Measurements from ENCODE around the gene CPHXL. TPM values are rescaled to one million over a fixed set of nuclear protein-coding genes. Genes with fewer than 3 reads are reported as not detected.

The CPHXL gene
- total RNA-seq, 1 experiment from 2014 or later = not detected

- peak; percentile 61 for DNase-seq
- no peaks in the 10 kb centered on the region for H4K20me1 ChIP-seq (ENCODE audit: insufficient read depth, low read depth, low read length)
- no peak overlapping the region for H3K4me2 ChIP-seq (ENCODE audit: low read depth, low read length, poor library complexity, severe bottlenecking)
Measured at GRCh38 chr16:75695708-75696107, 30.6 kb downstream of the CPHXL start.

GRCh38 chr16:75687361-75687760 is 38.9 kb downstream of the CPHXL start:
- H3K9me3 ChIP-seq (ENCODE audit: low read length) = no peaks in the 10 kb centered on the region
- no peak overlapping the region for H3K4me3 ChIP-seq (ENCODE audit: low read length)
- H3K27ac ChIP-seq (ENCODE audit: low read length) = no peak overlapping the region
- H2AFZ ChIP-seq (ENCODE audit: low read length) = no peak overlapping the region
- no peak for DNase-seq
- H3K9me2 ChIP-seq (replicated peaks; ENCODE audit: insufficient read depth, low read length) = no peaks in the 10 kb centered on the region
- no peaks in the 10 kb centered on the region for H3K4me1 ChIP-seq (ENCODE audit: low read length)
- no peak overlapping the region for H3K4me2 ChIP-seq (ENCODE audit: low read depth, low read length, poor library complexity, severe bottlenecking)
- H3K9ac ChIP-seq (ENCODE audit: low read length) = no peak overlapping the region
- no peaks in the 10 kb centered on the region for H3K79me2 ChIP-seq (ENCODE audit: low read length)
- no peaks in the 10 kb centered on the region for H3K36me3 ChIP-seq (ENCODE audit: insufficient read depth, low read length)
- no peaks in the 10 kb centered on the region for H3K27me3 ChIP-seq (ENCODE audit: low read length)
- H4K20me1 ChIP-seq (ENCODE audit: insufficient read depth, low read depth, low read length) = no peaks in the 10 kb centered on the region

More at GRCh38 chr16:75695708-75696107, 30.6 kb downstream of the CPHXL start:
- Histone ChIP-seq H3K27ac (ENCODE audit: low read length) (no peak overlapping the region), H2AFZ (ENCODE audit: low read length) (no peak overlapping the region), H3K9ac (ENCODE audit: low read length) (no peak overlapping the region), H3K4me1 (ENCODE audit: low read length) (no peaks in the 10 kb centered on the region), H3K79me2 (ENCODE audit: low read length) (no peaks in the 10 kb centered on the region), H3K9me3 (ENCODE audit: low read length) (no peaks in the 10 kb centered on the region), H3K9me2 (replicated peaks; ENCODE audit: insufficient read depth, low read length) (no peaks in the 10 kb centered on the region), H3K27me3 (ENCODE audit: low read length) (no peaks in the 10 kb centered on the region), H3K36me3 (ENCODE audit: insufficient read depth, low read length) (no peaks in the 10 kb centered on the region), H3K4me3 (ENCODE audit: low read length) (no peak overlapping the region)

- Histone ChIP-seq H3K27ac (ENCODE audit: low read length) (no peak overlapping the region), H2AFZ (ENCODE audit: low read length) (no peak overlapping the region), H3K9me3 (ENCODE audit: low read length) (no peaks in the 10 kb centered on the region), H3K4me2 (ENCODE audit: low read depth, low read length, poor library complexity, severe bottlenecking) (no peak overlapping the region), H3K79me2 (ENCODE audit: low read length) (no peaks in the 10 kb centered on the region), H3K4me3 (ENCODE audit: low read length) (no peak overlapping the region), H4K20me1 (ENCODE audit: insufficient read depth, low read depth, low read length) (no peaks in the 10 kb centered on the region), H3K4me1 (ENCODE audit: low read length) (no peaks in the 10 kb centered on the region), H3K36me3 (ENCODE audit: insufficient read depth, low read length) (no peaks in the 10 kb centered on the region), H3K9me2 (replicated peaks; ENCODE audit: insufficient read depth, low read length) (no peaks in the 10 kb centered on the region), H3K9ac (ENCODE audit: low read length) (no peak overlapping the region), H3K27me3 (ENCODE audit: low read length) (no peaks in the 10 kb centered on the region)
- no peak for DNase-seq
Measured at GRCh38 chr16:75682308-75682707, 44.0 kb downstream of the CPHXL start.

GRCh38 chr16:75679366-75679765 is 46.9 kb downstream of the CPHXL start:
- no peak overlapping the region for H3K4me3 ChIP-seq (ENCODE audit: low read length)
- no peaks in the 10 kb centered on the region for H3K9me3 ChIP-seq (ENCODE audit: low read length)
- no peaks in the 10 kb centered on the region for H3K4me1 ChIP-seq (ENCODE audit: low read length)
- no peak overlapping the region for H2AFZ ChIP-seq (ENCODE audit: low read length)
- H3K36me3 ChIP-seq (ENCODE audit: insufficient read depth, low read length) = no peaks in the 10 kb centered on the region
- no peak overlapping the region for H3K9ac ChIP-seq (ENCODE audit: low read length)
- no peak overlapping the region for H3K4me2 ChIP-seq (ENCODE audit: low read depth, low read length, poor library complexity, severe bottlenecking)
- no peaks in the 10 kb centered on the region for H3K79me2 ChIP-seq (ENCODE audit: low read length)
- DNase-seq = no peak
- no peak overlapping the region for H3K27ac ChIP-seq (ENCODE audit: low read length)
- H3K9me2 ChIP-seq (replicated peaks; ENCODE audit: insufficient read depth, low read length) = no peaks in the 10 kb centered on the region
- H3K27me3 ChIP-seq (ENCODE audit: low read length) = no peaks in the 10 kb centered on the region
- no peaks in the 10 kb centered on the region for H4K20me1 ChIP-seq (ENCODE audit: insufficient read depth, low read depth, low read length)

GRCh38 chr16:75676909-75677308 is 49.4 kb downstream of the CPHXL start, which contains the start of gene CPHXL2:
Gene CPHXL2, minus strand, starts transcription at chr16:75677009. Its CDS starts 10 bp downstream, at chr16:75676999.
- no peak within 1 kb of the TSS for H3K9ac ChIP-seq (ENCODE audit: low read length)
- DNase-seq = no peak
- H2AFZ ChIP-seq (ENCODE audit: low read length) = no peak within 1 kb of the TSS
- no peaks in the 10 kb centered on the region for H3K36me3 ChIP-seq (ENCODE audit: insufficient read depth, low read length)
- H3K79me2 ChIP-seq (ENCODE audit: low read length) = no peaks in the 10 kb centered on the region
- H3K9me3 ChIP-seq (ENCODE audit: low read length) = no peaks in the 10 kb centered on the region
- H3K4me3 ChIP-seq (ENCODE audit: low read length) = no peak within 1 kb of the TSS
- no peak within 1 kb of the TSS for H3K4me2 ChIP-seq (ENCODE audit: low read depth, low read length, poor library complexity, severe bottlenecking)
- H3K4me1 ChIP-seq (ENCODE audit: low read length) = no peaks in the 10 kb centered on the region
- H3K27ac ChIP-seq (ENCODE audit: low read length) = no peak within 1 kb of the TSS
- H3K27me3 ChIP-seq (ENCODE audit: low read length) = no peaks in the 10 kb centered on the region
- H4K20me1 ChIP-seq (ENCODE audit: insufficient read depth, low read depth, low read length) = no peaks in the 10 kb centered on the region
- no peaks in the 10 kb centered on the region for H3K9me2 ChIP-seq (replicated peaks; ENCODE audit: insufficient read depth, low read length)

- H3K27me3 ChIP-seq (ENCODE audit: low read length) = no peaks in the 10 kb centered on the region
- no peak overlapping the region for H3K4me3 ChIP-seq (ENCODE audit: low read length)
- H2AFZ ChIP-seq (ENCODE audit: low read length) = no peak overlapping the region
- H3K27ac ChIP-seq (ENCODE audit: low read length) = no peak overlapping the region
- no peaks in the 10 kb centered on the region for H3K9me3 ChIP-seq (ENCODE audit: low read length)
- no peaks in the 10 kb centered on the region for H3K36me3 ChIP-seq (ENCODE audit: insufficient read depth, low read length)
- no peak overlapping the region for H3K9ac ChIP-seq (ENCODE audit: low read length)
- H3K4me2 ChIP-seq (ENCODE audit: low read depth, low read length, poor library complexity, severe bottlenecking) = no peak overlapping the region
- no peak for DNase-seq
- no peaks in the 10 kb centered on the region for H3K79me2 ChIP-seq (ENCODE audit: low read length)
- no peaks in the 10 kb centered on the region for H3K4me1 ChIP-seq (ENCODE audit: low read length)
- no peaks in the 10 kb centered on the region for H4K20me1 ChIP-seq (ENCODE audit: insufficient read depth, low read depth, low read length)
- no peaks in the 10 kb centered on the region for H3K9me2 ChIP-seq (replicated peaks; ENCODE audit: insufficient read depth, low read length)
Measured at GRCh38 chr16:75667503-75667902, 58.8 kb downstream of the CPHXL start.

Small RNA genes within 50 kb of the gene (small RNA-seq; reads per million reads assigned to genes)
- gene RN7SL520P = not detected

Other genes starting within 250 kb of the CPHXL start
- gene CHST6, start 231.0 kb downstream of the CPHXL start, total RNA-seq (2014; rRNA removed; shearing (Covaris generic); ENCODE audit: low replicate concordance) = not detected in 2 replicates
- gene CHST5, start 190.4 kb downstream of the CPHXL start, total RNA-seq (2014; rRNA removed; shearing (Covaris generic); ENCODE audit: low replicate concordance) = 0.76 and 0.97 TPM in 2 replicates
- gene TMEM231, start 170.2 kb downstream of the CPHXL start, total RNA-seq (2014; rRNA removed; shearing (Covaris generic); ENCODE audit: low replicate concordance) = 15.7 and 31.2 TPM in 2 replicates
- 48.8 and 88.3 TPM in 2 replicates for gene GABARAPL2, start 160.1 kb downstream of the CPHXL start, total RNA-seq (2014; rRNA removed; shearing (Covaris generic); ENCODE audit: low replicate concordance)
- gene ADAT1, start 103.2 kb downstream of the CPHXL start, total RNA-seq (2014; rRNA removed; shearing (Covaris generic); ENCODE audit: low replicate concordance) = 58.4 and 97.3 TPM in 2 replicates
- 137 and 158 TPM in 2 replicates for gene KARS1, start 78.8 kb downstream of the CPHXL start, total RNA-seq (2014; rRNA removed; shearing (Covaris generic); ENCODE audit: low replicate concordance)
- gene TERF2IP, start 78.7 kb downstream of the CPHXL start, total RNA-seq (2014; rRNA removed; shearing (Covaris generic); ENCODE audit: low replicate concordance) = 50.2 and 72.0 TPM in 2 replicates
- not detected in 2 replicates for gene CPHXL2, start 49.5 kb downstream of the CPHXL start, total RNA-seq (2014; rRNA removed; shearing (Covaris generic); ENCODE audit: low replicate concordance)
- not detected in 2 replicates for gene DUXB, start 25.0 kb downstream of the CPHXL start, total RNA-seq (2014; rRNA removed; shearing (Covaris generic); ENCODE audit: low replicate concordance)